ENCODE measurements around the gene TPSD1.
A peak's percentile ranks its signal among the peaks of the same experiment; 100 is the strongest.
"Not testable (repeated sequence)": the region's sequence is repeated elsewhere in the genome, so short reads cannot be mapped to it uniquely, and the experiment has no call there.

Gene TPSD1

DNA sequence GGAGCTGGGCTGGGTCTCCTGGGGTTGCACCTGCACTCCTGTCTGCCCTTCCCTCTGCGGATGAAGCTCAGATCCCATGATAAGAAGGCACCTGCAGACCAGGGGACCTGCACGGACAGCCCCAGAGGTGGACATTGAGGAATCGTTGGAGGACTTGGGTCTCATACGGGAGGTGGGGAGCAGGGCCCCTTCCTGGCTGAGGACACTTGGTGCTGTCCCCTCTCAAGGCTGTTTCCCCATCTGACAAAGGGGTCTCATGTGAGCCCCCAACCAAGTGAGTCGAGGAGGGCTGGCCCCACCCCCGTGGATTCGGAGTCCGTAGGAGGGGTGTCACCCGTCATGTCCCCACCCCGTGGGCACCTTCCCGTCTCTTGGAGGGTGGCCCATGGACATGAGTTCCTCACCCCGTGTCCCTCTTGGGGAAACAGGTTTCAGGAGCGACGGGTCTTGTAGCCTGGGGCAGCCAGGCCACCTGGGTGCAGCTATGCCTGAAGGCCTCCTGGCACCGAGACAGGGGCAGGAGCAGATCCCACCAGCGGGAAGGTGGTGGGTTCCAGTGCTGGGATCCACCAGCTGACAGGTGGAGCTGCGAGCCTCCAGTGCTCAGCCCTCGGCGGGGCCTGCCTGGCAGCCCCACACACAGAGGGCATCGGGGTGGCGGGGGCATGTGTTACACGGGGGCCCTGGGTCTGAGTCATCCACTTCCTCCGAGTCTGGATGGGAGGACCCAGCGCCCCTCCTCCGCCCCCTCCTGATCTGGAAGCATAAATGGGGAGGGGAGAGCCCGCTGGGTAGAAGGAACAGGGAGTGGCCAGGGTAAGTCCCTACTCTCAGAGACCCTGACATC is at the start of gene TPSD1:
TPSD1 (plus strand) TSS at position 794 of the 847 bp plus-strand sequence. CDS start 212 bp downstream, outside the sequence.
- not testable (repeated sequence) for DNase-seq (ENCODE audit: low spot score)

- DNase-seq (ENCODE audit: low spot score): no peak
Measured at GRCh38 chr16:1206326-1206725, 49.5 kb upstream of the TPSD1 start.

DNA sequence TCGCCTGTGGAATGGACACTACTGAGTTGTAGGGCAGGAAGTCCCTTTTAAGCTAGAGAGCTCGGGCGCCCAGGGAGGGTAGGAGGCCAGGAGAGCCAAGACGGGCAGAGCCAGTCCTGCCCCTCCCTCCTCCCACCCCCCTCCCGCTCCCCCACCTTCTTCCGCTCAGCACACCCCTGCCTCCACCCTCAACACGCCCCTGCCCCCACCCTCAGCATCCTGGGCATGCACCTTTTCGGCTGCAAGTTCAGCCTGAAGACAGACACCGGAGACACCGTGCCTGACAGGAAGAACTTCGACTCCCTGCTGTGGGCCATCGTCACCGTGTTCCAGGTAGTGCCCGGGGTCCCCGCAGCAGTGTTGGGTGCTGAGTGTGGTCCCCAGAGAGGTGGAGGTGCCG is 49.1 kb upstream of the TPSD1 start:
- DNase-seq (ENCODE audit: low spot score): peak; percentile 4

- peak; percentile 1 for DNase-seq (ENCODE audit: low spot score)
Measured at GRCh38 chr16:1208239-1208830, 47.5 kb upstream of the TPSD1 start.

- DNase-seq (ENCODE audit: low spot score): no peak
Measured at GRCh38 chr16:1209081-1209480, 46.8 kb upstream of the TPSD1 start.

- DNase-seq (ENCODE audit: low spot score): no peak
Measured at GRCh38 chr16:1210461-1210860, 45.4 kb upstream of the TPSD1 start.

GRCh38 chr16:1211451-1212268 is 44.2 kb upstream of the TPSD1 start:
- no peak for DNase-seq (ENCODE audit: low spot score)

DNA sequence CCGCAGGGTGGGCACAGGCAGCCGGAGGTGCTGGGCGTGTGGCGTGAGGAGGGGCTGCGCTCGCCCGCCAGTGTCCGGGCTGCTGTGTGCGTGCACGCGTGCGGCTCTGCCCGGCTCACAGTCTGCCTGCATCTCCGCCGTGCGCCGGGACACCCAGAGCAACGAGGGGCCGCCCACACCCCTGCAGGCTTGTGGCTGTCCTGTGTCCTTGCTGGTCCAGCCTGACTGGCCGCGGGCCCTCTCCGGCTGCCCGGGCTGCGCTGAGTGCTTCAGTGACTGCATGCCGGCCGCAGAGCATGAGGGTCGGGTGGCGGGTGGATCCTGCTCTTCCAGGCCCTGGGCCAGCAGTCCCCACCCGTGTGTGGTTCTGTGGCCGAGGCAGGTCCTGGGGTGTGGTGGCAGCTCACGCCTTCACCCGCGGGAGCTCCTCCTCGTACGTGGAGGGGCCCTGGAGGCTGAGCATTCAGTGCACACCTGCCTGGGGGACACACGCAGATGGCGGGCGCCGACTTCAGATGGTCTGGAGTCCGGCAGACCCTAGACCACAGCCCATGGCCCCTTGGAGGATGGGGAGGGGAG is 43.2 kb upstream of the TPSD1 start:
- no peak for DNase-seq (ENCODE audit: low spot score)

DNA sequence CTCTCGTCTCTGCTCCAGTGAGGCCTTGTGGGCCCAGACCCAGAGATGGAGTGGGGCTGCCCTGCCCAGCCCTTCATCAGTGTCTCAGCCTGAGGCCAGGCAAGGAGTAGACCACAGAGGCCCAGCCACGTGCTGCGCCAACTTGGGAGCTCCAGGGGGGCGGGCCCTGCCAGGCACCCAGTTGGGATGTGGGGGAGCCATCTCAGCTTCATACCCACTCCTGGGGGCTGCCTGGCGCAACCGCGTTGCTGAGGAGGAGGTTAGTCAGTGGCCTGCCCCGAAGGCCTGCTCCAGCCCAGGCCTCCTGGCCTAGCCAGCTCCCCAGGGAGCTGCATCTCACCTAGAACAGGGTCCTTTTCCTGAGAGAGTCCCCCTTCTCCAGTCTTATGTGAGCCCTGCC is 42.6 kb upstream of the TPSD1 start:
- no peak for DNase-seq (ENCODE audit: low spot score)

GRCh38 chr16:1213796-1214372 is 42.0 kb upstream of the TPSD1 start:
- no peak for DNase-seq (ENCODE audit: low spot score)

- DNase-seq (ENCODE audit: low spot score): no peak
Measured at GRCh38 chr16:1214719-1215118, 41.1 kb upstream of the TPSD1 start.

DNA sequence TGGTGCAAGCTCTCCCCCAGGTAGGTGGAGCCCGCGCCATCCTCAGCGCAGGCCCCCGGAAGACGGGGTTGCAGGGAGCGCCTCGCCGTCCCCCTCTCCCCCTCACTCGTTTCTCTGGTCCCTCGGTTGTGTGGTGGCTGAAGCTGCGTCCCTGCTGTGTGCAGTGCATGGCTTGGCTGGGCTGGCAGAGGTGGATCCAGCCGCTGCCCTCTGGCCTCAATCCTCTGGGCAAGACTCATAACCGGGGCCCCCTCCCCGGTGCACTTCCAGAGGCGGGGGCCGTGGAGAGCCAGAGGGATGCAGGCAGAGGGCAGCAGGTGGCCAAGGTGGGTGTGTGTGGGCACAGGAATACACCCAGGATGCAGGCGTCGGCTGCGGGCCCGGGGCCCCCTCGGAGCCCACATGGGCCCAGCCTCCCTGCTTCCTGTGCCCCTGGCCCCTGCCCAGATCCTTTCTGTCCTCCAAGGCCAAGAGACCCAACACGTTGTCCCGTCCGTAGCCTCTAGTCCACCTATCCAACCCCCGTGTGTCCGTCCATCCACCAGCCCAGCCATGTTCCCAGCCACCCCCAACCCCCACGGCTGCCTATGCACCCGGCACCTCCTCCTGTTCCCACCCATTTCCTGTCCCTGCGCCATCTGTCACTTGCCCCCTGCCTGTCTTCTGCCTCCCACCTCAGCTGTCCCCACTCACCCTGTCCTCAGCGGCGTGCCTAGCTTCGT is 40.1 kb upstream of the TPSD1 start:
- no peak for DNase-seq (ENCODE audit: low spot score)

DNA sequence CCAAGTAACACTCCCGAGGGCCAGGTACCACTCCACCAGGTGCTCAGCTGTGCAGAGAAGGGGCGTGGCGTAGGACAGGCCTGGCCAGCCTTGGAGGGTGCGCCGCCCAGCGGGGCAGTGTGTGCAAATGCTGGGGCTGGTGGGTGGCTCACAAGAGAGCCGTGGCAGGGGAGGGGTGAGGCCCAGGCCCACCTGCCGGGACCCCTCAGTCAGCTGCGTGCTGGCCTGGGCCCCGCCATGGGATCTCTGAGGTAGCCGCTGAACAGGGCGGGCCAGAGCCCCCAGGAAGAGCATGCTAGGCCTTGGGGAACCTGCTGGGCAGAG is 39.6 kb upstream of the TPSD1 start:
- DNase-seq (ENCODE audit: low spot score): no peak

DNA sequence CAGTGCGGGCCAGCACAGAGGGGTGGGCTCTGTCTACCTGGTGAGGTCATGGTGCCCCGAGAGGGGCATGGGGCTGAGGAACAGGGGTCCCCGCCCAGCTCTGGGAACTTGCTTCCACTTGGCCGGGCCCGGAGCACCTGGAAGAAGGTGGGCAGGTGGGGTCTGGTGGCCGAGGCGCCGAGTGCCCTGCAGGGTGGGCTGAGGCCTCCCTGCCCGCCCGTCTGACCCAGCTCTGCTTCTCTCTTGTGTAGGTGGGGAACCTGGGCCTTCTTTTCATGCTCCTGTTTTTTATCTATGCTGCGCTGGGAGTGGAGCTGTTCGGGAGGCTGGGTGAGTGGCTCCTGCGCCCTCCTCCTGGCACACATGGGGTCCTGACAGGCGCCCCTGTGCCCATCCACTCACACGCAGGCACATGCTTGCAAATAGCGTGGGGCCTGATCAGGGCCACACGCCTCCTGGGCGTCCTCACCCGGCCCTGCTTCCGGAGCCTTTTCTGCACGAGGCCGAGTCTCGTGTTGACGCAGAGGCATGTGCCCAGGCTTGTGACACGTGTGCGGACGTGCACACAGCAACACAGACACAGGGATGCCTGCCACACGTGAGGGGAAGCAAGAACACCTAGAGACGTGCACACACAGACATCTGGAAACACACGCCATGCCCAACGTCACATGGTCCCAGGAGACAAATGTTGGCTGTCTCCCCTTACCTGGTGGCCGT is 39.0 kb upstream of the TPSD1 start:
- no peak for DNase-seq (ENCODE audit: low spot score)

- DNase-seq (ENCODE audit: low spot score): no peak
Measured at GRCh38 chr16:1217526-1217925, 38.3 kb upstream of the TPSD1 start.

DNA sequence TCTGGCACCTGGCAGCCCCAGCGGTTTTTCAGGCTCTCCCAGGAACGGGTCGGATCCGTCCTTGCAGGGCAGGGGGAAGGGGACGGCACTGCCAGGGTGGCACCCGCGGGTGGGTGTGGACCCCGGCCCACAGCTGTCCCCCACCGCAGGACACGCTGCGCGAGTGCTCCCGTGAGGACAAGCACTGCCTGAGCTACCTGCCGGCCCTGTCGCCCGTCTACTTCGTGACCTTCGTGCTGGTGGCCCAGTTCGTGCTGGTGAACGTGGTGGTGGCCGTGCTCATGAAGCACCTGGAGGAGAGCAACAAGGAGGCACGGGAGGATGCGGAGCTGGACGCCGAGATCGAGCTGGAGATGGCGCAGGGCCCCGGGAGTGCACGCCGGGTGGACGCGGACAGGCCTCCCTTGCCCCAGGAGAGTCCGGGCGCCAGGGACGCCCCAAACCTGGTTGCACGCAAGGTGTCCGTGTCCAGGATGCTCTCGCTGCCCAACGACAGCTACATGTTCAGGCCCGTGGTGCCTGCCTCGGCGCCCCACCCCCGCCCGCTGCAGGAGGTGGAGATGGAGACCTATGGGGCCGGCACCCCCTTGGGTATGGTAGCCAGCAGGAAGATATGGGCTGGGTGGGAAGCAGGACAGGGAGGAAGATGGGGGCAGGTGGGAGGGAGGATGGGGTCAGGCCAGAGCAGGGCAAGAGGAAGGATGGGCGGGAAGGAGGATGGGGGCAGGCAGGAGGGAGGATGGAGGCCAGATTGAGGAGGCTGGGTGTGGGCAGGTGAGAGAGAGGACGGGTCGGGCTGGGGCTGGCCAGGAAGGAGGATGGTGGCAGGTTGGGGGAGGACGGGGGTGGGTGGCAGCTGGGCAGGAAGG is 37.6 kb upstream of the TPSD1 start:
- DNase-seq (ENCODE audit: low spot score): no peak

GRCh38 chr16:1218930-1219611 is 36.8 kb upstream of the TPSD1 start:
- no peak for DNase-seq (ENCODE audit: low spot score)

GRCh38 chr16:1220098-1220728 is 35.7 kb upstream of the TPSD1 start:
- no peak for DNase-seq (ENCODE audit: low spot score)
